ENCODE data around the gene NUBPL.

NUBPL gene

GRCh38 chr14:31541702-31542101, 19.5 kb upstream of the NUBPL start:
- in situ Hi-C loops (cut with HindIII; ENCODE audit: low sequenced_read_pairs): no loop called here
- no peak for DNase-seq (ENCODE audit: low read depth, low spot score)
- H3K4me3 ChIP-seq (ENCODE audit: low read depth, low read length): no peak overlapping the region
- TF ChIP-seq, protein P1, sequence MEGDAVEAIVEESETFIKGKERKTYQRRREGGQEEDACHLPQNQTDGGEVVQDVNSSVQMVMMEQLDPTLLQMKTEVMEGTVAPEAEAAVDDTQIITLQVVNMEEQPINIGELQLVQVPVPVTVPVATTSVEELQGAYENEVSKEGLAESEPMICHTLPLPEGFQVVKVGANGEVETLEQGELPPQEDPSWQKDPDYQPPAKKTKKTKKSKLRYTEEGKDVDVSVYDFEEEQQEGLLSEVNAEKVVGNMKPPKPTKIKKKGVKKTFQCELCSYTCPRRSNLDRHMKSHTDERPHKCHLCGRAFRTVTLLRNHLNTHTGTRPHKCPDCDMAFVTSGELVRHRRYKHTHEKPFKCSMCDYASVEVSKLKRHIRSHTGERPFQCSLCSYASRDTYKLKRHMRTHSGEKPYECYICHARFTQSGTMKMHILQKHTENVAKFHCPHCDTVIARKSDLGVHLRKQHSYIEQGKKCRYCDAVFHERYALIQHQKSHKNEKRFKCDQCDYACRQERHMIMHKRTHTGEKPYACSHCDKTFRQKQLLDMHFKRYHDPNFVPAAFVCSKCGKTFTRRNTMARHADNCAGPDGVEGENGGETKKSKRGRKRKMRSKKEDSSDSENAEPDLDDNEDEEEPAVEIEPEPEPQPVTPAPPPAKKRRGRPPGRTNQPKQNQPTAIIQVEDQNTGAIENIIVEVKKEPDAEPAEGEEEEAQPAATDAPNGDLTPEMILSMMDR (IDR thresholded peaks at IDR 0.05; ENCODE audit: low read depth, low read length): no peak

- TF ChIP-seq, protein P1 (IDR thresholded peaks at IDR 0.05; ENCODE audit: low read depth, low read length): peak; percentile 39
- no peak overlapping the region for H3K4me3 ChIP-seq (ENCODE audit: low read depth, low read length)
- in situ Hi-C loops (cut with HindIII; ENCODE audit: low sequenced_read_pairs): no loop called here
- peak; percentile 9 for DNase-seq (ENCODE audit: low read depth, low spot score)
Measured at GRCh38 chr14:31543969-31544799, 17.0 kb upstream of the NUBPL start.

DNA sequence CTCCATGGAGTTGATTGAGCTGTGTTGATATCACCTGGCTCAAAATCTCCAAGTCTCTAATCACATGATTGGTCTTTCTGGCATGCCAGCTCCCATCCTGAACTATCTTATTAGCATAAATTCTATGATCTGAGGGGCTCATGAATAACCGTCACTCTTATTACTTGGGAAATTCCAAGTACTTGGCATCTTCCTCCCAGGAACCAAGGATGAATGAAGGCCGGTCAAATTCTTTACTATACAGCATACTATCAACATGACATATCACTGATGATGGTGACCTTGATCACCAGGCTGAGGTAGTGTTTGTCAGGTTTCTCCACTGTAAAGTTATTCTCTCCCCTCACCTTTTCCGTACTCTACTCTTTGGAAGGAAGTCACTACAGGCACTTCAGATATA, 16.4 kb upstream of the NUBPL start:
- TF ChIP-seq, protein P1 (IDR thresholded peaks at IDR 0.05; ENCODE audit: low read depth, low read length): no peak
- DNase-seq (ENCODE audit: low read depth, low spot score): no peak
- H3K4me3 ChIP-seq (ENCODE audit: low read depth, low read length): no peak overlapping the region
- in situ Hi-C loops (cut with HindIII; ENCODE audit: low sequenced_read_pairs): no loop called here

GRCh38 chr14:31545328-31545727, 15.9 kb upstream of the NUBPL start:
- H3K4me3 ChIP-seq (ENCODE audit: low read depth, low read length): no peak overlapping the region
- in situ Hi-C loops (cut with HindIII; ENCODE audit: low sequenced_read_pairs): no loop called here
- TF ChIP-seq, protein P1 (IDR thresholded peaks at IDR 0.05; ENCODE audit: low read depth, low read length): no peak
- no peak for DNase-seq (ENCODE audit: low read depth, low spot score)

- in situ Hi-C loops (cut with HindIII; ENCODE audit: low sequenced_read_pairs): no loop called here
- DNase-seq (ENCODE audit: low read depth, low spot score): no peak
- no peak overlapping the region for H3K4me3 ChIP-seq (ENCODE audit: low read depth, low read length)
- TF ChIP-seq, protein P1 (IDR thresholded peaks at IDR 0.05; ENCODE audit: low read depth, low read length): no peak
Measured at GRCh38 chr14:31549817-31550216, 11.4 kb upstream of the NUBPL start.

DNA sequence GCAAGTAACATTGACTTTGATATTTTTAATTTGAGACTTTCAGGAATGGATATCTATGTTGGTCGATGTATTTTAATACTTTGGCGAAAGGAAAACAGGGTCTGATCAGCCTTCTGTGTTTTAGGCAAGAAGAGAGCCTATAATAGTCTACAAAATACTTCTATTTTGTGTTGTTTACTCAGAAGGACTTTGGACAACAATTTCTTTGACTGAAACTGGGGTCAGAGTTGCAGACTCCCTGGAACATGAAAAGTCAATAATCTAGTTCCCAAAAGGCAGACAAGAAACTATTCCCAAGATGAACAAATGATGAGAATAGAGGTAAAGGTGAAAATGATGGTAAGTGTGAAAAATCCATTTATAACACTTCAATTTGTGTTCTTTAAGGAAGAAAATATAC, 10.6 kb upstream of the NUBPL start:
- TF ChIP-seq, protein P1 (IDR thresholded peaks at IDR 0.05; ENCODE audit: low read depth, low read length): no peak
- DNase-seq (ENCODE audit: low read depth, low spot score): no peak
- in situ Hi-C loops (cut with HindIII; ENCODE audit: low sequenced_read_pairs): no loop called here
- no peak overlapping the region for H3K4me3 ChIP-seq (ENCODE audit: low read depth, low read length)

All from astrocyte of the spinal cord (primary cell).